Measurements from ENCODE around the gene HCN2.
"Not testable (repeated sequence)": the region's sequence is repeated elsewhere in the genome, so short reads cannot be mapped to it uniquely, and the experiment has no call there.

HCN2 gene

GRCh38 chr19:571566-571974 lies 18.1 kb upstream of the HCN2 start:
- DNase-seq (ENCODE audit: low spot score) = no peak

GRCh38 chr19:572140-572742 lies 17.4 kb upstream of the HCN2 start, which contains the start of gene BSG:
BSG (plus strand) TSS chr19:572596; CDS start chr19:572635, 39 bp downstream.
- peak; percentile 99 for DNase-seq (ENCODE audit: low spot score)

- no peak for DNase-seq (ENCODE audit: low spot score)
Measured at GRCh38 chr19:572743-573518, 16.8 kb upstream of the HCN2 start.

GRCh38 chr19:573519-573825 lies 16.2 kb upstream of the HCN2 start:
- DNase-seq (ENCODE audit: low spot score) = peak; percentile 85

GRCh38 chr19:574658-575526 lies 14.8 kb upstream of the HCN2 start:
- DNase-seq (ENCODE audit: low spot score) = no peak

- no peak for DNase-seq (ENCODE audit: low spot score)
Measured at GRCh38 chr19:575527-576506, 13.9 kb upstream of the HCN2 start.

GRCh38 chr19:576768-577438 lies 12.8 kb upstream of the HCN2 start:
- DNase-seq (ENCODE audit: low spot score) = no peak

- no peak for DNase-seq (ENCODE audit: low spot score)
Measured at GRCh38 chr19:577439-578392, 12.0 kb upstream of the HCN2 start.

GRCh38 chr19:579111-579841 lies 10.4 kb upstream of the HCN2 start:
- no peak for DNase-seq (ENCODE audit: low spot score)

GRCh38 chr19:579842-580155 lies 9.9 kb upstream of the HCN2 start:
- no peak for DNase-seq (ENCODE audit: low spot score)

- no peak for DNase-seq (ENCODE audit: low spot score)
Measured at GRCh38 chr19:580274-580835, 9.3 kb upstream of the HCN2 start.

- no peak for DNase-seq (ENCODE audit: low spot score)
Measured at GRCh38 chr19:581399-582111, 8.1 kb upstream of the HCN2 start.

- DNase-seq (ENCODE audit: low spot score) = no peak
Measured at GRCh38 chr19:582497-583197, 7.0 kb upstream of the HCN2 start.

- DNase-seq (ENCODE audit: low spot score) = no peak
Measured at GRCh38 chr19:583198-583967, 6.3 kb upstream of the HCN2 start.

- no peak for DNase-seq (ENCODE audit: low spot score)
Measured at GRCh38 chr19:583968-584239, 5.8 kb upstream of the HCN2 start.

GRCh38 chr19:584240-585001 lies 5.3 kb upstream of the HCN2 start:
- peak; percentile 90 for DNase-seq (ENCODE audit: low spot score)

GRCh38 chr19:585146-585545 lies 4.5 kb upstream of the HCN2 start:
- not testable (repeated sequence) for DNase-seq (ENCODE audit: low spot score)
